MCF 10A (cell line): ENCODE results near the gene CAMTA1. TPM values are rescaled to one million over a fixed set of nuclear protein-coding genes. Genes with fewer than 3 reads are reported as not detected.
A peak's percentile ranks its signal among the peaks of the same experiment; 100 is the strongest.

Experiments
- BruUV-seq: library from RNA; stranded (reverse); fragments of 400-500 nt; replicated peaks from 2 replicates; lab custom pipeline; 2021; lab: Mats Ljungman, UMichigan
- CTCF ChIA-PET: fragments of 300-600 bp; sonication (Branson Sonifier 250); formaldehyde crosslinking; extraction: SDS; loops from one replicate; lab custom pipeline; 2021; ENCODE audit warnings: antibody characterized with exemption, inconsistent platforms; lab: Yijun Ruan, JAX
- POLR2A ChIA-PET: fragments of 300-600, 350-650 bp; sonication (Branson Sonifier 250); formaldehyde crosslinking; extraction: SDS; loops from one replicate; lab custom pipeline; 2020; ENCODE audit warnings: antibody characterized with exemption, inconsistent platforms; lab: Yijun Ruan, JAX
- DNase-seq: peaks from one replicate; pipeline ENCODE4 v3.0.0-alpha.2; 2018; ENCODE audit not compliant: unreplicated experiment
- H3K27ac Mint-ChIP-seq: one replicate; pipeline ENCODE4 v1.8.0; 2022; ENCODE audit warnings: mild to moderate bottlenecking, low read depth, mixed read lengths; ENCODE audit not compliant: unreplicated experiment
- H3K27me3 Mint-ChIP-seq: one replicate; pipeline ENCODE4 v1.8.0; 2022; ENCODE audit warnings: mixed read lengths; ENCODE audit not compliant: insufficient read depth, unreplicated experiment
- H3K36me3 Mint-ChIP-seq: one replicate; pipeline ENCODE4 v1.8.0; 2022; ENCODE audit warnings: mild to moderate bottlenecking, moderate library complexity, mixed read lengths; ENCODE audit not compliant: insufficient read depth, unreplicated experiment
- H3K4me1 Mint-ChIP-seq: one replicate; pipeline ENCODE4 v1.8.0; 2022; ENCODE audit warnings: mixed read lengths; ENCODE audit not compliant: insufficient read depth, unreplicated experiment
- H3K4me3 Mint-ChIP-seq: one replicate; pipeline ENCODE4 v1.8.0; 2022; ENCODE audit warnings: mild to moderate bottlenecking, moderate library complexity, mixed read lengths; ENCODE audit not compliant: unreplicated experiment
- H3K9me3 Mint-ChIP-seq: one replicate; pipeline ENCODE4 v1.8.0; 2022; ENCODE audit warnings: mixed read lengths; ENCODE audit not compliant: unreplicated experiment
- intact Hi-C: fragments of 100-400 bp; cut with micrococcal nuclease; formaldehyde crosslinking; loops from 2 replicates; pipeline ENCODE4 v1.14.1; 2022
- total RNA-seq: library from RNA; stranded (reverse); gene quantifications from 2 replicates; pipeline ENCODE4 v1.2.3, GENCODE V29; 2022
- TF ChIP-seq, protein P1 (sequence below): fragments of 200-600 bp; IDR thresholded peaks from one replicate; pipeline ENCODE4 v1.8.0; 2022; ENCODE audit warnings: antibody characterized with exemption, mild to moderate bottlenecking; ENCODE audit not compliant: unreplicated experiment

The CAMTA1 gene
- total RNA-seq, 1 experiment from 2014 or later, result 74.1 TPM

- POLR2A ChIA-PET, result no interaction called here
- Mint-ChIP-seq H3K4me1 (no peaks in the 10 kb centered on the region), H3K9me3 (no peaks in the 10 kb centered on the region), H3K27ac (no peak overlapping the region), H3K27me3 (peaks cover 42% of the 10 kb centered on the region), H3K36me3 (no peaks in the 10 kb centered on the region), H3K4me3 (no peak overlapping the region)
- TF ChIP-seq, protein P1, sequence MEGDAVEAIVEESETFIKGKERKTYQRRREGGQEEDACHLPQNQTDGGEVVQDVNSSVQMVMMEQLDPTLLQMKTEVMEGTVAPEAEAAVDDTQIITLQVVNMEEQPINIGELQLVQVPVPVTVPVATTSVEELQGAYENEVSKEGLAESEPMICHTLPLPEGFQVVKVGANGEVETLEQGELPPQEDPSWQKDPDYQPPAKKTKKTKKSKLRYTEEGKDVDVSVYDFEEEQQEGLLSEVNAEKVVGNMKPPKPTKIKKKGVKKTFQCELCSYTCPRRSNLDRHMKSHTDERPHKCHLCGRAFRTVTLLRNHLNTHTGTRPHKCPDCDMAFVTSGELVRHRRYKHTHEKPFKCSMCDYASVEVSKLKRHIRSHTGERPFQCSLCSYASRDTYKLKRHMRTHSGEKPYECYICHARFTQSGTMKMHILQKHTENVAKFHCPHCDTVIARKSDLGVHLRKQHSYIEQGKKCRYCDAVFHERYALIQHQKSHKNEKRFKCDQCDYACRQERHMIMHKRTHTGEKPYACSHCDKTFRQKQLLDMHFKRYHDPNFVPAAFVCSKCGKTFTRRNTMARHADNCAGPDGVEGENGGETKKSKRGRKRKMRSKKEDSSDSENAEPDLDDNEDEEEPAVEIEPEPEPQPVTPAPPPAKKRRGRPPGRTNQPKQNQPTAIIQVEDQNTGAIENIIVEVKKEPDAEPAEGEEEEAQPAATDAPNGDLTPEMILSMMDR, result no peak
- no peak for DNase-seq
- intact Hi-C loops, result loop anchor here (10.0 kb wide), 1 partner anchor 249 kb away; no protein-coding TSS in a partner anchor
- CTCF ChIA-PET, result interaction anchor here (0.6 to 4.2 kb wide), 19 partner anchors 8 to 1872 kb away, joined by 3 to 79 read pairs (median 7); no protein-coding TSS in a partner anchor
- no TSS peak for BruUV-seq
Observed at GRCh38 chr1:7043719-7044535, 258.7 kb downstream of the CAMTA1 start.

DNA sequence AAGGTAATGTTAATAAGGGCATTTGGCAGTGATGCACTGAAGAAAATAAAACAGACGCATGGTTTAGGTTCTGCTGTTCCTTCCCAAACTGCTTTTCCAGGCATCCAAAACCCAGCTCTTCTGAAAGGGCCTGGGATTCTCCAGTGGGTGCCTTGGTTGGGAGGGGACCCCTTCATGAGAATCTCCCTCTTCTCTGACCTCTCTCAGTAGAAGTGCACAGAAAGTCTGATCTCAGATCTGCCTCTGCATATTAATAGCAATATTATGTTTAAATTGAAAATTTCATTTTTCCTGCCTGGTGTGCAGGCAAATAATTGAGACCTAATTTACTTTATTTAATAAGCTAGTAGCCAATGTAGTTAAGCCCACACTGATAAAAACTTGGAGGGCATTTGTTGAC lies 260.6 kb downstream of the CAMTA1 start:
- TF ChIP-seq, protein P1, result no peak
- Mint-ChIP-seq H3K4me1 (no peaks in the 10 kb centered on the region), H3K4me3 (no peak overlapping the region), H3K27me3 (peaks cover 47% of the 10 kb centered on the region), H3K9me3 (no peaks in the 10 kb centered on the region), H3K36me3 (no peaks in the 10 kb centered on the region), H3K27ac (no peak overlapping the region)
- no TSS peak for BruUV-seq
- intact Hi-C loops, result loop anchor here (10.0 kb wide), 1 partner anchor 251 kb away; no protein-coding TSS in a partner anchor
- no peak for DNase-seq
- POLR2A ChIA-PET, result no interaction called here
- CTCF ChIA-PET, result interaction anchor here (0.5 to 2.4 kb wide), 5 partner anchors 24 to 875 kb away, joined by 3 to 9 read pairs (median 4); no protein-coding TSS in a partner anchor

- H3K4me3 Mint-ChIP-seq, result no peak overlapping the region
- peak; percentile 55 for DNase-seq
- POLR2A ChIA-PET, result interaction anchor here (0.6 kb wide), 1 partner anchor 602 kb away, joined by 4 read pairs; no protein-coding TSS in a partner anchor
- CTCF ChIA-PET, result interaction anchor here (0.8 to 2.4 kb wide), 3 partner anchors 23 to 601 kb away, joined by 4 to 9 read pairs (median 9); no protein-coding TSS in a partner anchor
- peaks cover 47% of the 10 kb centered on the region for H3K27me3 Mint-ChIP-seq
- H3K4me1 Mint-ChIP-seq, result no peaks in the 10 kb centered on the region
- TF ChIP-seq, protein P1, result no peak
- no peaks in the 10 kb centered on the region for H3K36me3 Mint-ChIP-seq
- no peak overlapping the region for H3K27ac Mint-ChIP-seq
- no peaks in the 10 kb centered on the region for H3K9me3 Mint-ChIP-seq
- BruUV-seq, result no TSS peak
- intact Hi-C loops, result loop anchor here (10.0 kb wide), 1 partner anchor 252 kb away; no protein-coding TSS in a partner anchor
Observed at GRCh38 chr1:7046314-7046713, 261.1 kb downstream of the CAMTA1 start.

GRCh38 chr1:7046891-7047290 lies 261.6 kb downstream of the CAMTA1 start:
- BruUV-seq, result no TSS peak
- no peak for DNase-seq

More at GRCh38 chr1:7046891-7047290, 261.6 kb downstream of the CAMTA1 start:
- ChIA-PET POLR2A (interaction anchor here (0.6 kb wide), 1 partner anchor 601 kb away, joined by 4 read pairs; no protein-coding TSS in a partner anchor), CTCF (interaction anchor here (0.6 to 2.4 kb wide), 3 partner anchors 23 to 820 kb away, joined by 4 to 9 read pairs (median 9); no protein-coding TSS in a partner anchor)
- Mint-ChIP-seq H3K27me3 (peaks cover 50% of the 10 kb centered on the region), H3K9me3 (no peaks in the 10 kb centered on the region), H3K4me3 (no peak overlapping the region), H3K36me3 (no peaks in the 10 kb centered on the region), H3K27ac (no peak overlapping the region), H3K4me1 (no peaks in the 10 kb centered on the region)
- intact Hi-C loops, result loop anchor here (10.0 kb wide), 1 partner anchor 252 kb away; no protein-coding TSS in a partner anchor
- TF ChIP-seq, protein P1, result no peak
